ENCODE data around the gene UCN3.

- no peak for TF ChIP-seq POLR2AphosphoS5 (IDR thresholded peaks at IDR 0.05)
- no peak for TF ChIP-seq EZH2 (IDR thresholded peaks at IDR 0.05; ENCODE audit: borderline replicate concordance, insufficient read depth, low read length, poor library complexity, severe bottlenecking)
- TF ChIP-seq REST (IDR thresholded peaks at IDR 0.05; ENCODE audit: borderline replicate concordance), result no peak
- TF ChIP-seq CTCF (IDR thresholded peaks at IDR 0.05; ENCODE audit: poor library complexity, severe bottlenecking), result no peak
Measured at GRCh38 chr10:5399332-5399731, 34.6 kb downstream of the UCN3 start.
